Urothelium cell line (cell line): ENCODE results near the gene SYT1.

Experiments used
- DNase-seq: peaks from one replicate; pipeline ENCODE4 v3.0.0; 2011; ENCODE audit warnings: low spot score, mixed read lengths
- FAIRE-seq: peaks from 2 replicates; lab custom pipeline; 2011; peaks lifted over from hg19 to GRCh38; lab: Jason Lieb, UNC

The SYT1 gene

GRCh38 chr12:79124385-79124784 lies 259.8 kb downstream of the SYT1 start:
- FAIRE-seq, result peak; percentile 61
- DNase-seq, result no peak

- no peak for FAIRE-seq
- DNase-seq, result no peak
Measured at GRCh38 chr12:79125358-79125757, 260.8 kb downstream of the SYT1 start.

- FAIRE-seq, result no peak
- DNase-seq, result no peak
Measured at GRCh38 chr12:79127271-79127751, 262.7 kb downstream of the SYT1 start.

- FAIRE-seq (no peak), DNase-seq (no peak)
Measured at GRCh38 chr12:79128956-79129355, 264.4 kb downstream of the SYT1 start.

- DNase-seq (no peak), FAIRE-seq (no peak)
Measured at GRCh38 chr12:79138872-79139271, 274.3 kb downstream of the SYT1 start.

GRCh38 chr12:79140711-79141110 lies 276.1 kb downstream of the SYT1 start:
- FAIRE-seq (no peak), DNase-seq (no peak)

GRCh38 chr12:79141776-79142175 lies 277.2 kb downstream of the SYT1 start:
- FAIRE-seq (no peak), DNase-seq (no peak)

GRCh38 chr12:79143803-79144202 lies 279.2 kb downstream of the SYT1 start:
- no peak for DNase-seq
- no peak for FAIRE-seq

- DNase-seq, result no peak
- no peak for FAIRE-seq
Measured at GRCh38 chr12:79151956-79152355, 287.4 kb downstream of the SYT1 start.

GRCh38 chr12:79155683-79156082 lies 291.1 kb downstream of the SYT1 start:
- DNase-seq, result no peak
- no peak for FAIRE-seq

GRCh38 chr12:79156846-79157463 lies 292.4 kb downstream of the SYT1 start:
- DNase-seq (no peak), FAIRE-seq (no peak)

- FAIRE-seq (no peak), DNase-seq (no peak)
Measured at GRCh38 chr12:79161249-79161934, 296.8 kb downstream of the SYT1 start.

- FAIRE-seq, result no peak
- no peak for DNase-seq
Measured at GRCh38 chr12:79162147-79162772, 297.7 kb downstream of the SYT1 start.

- FAIRE-seq (no peak), DNase-seq (no peak)
Measured at GRCh38 chr12:79162948-79163347, 298.4 kb downstream of the SYT1 start.

- no peak for FAIRE-seq
- DNase-seq, result no peak
Measured at GRCh38 chr12:79164890-79165289, 300.3 kb downstream of the SYT1 start.

- no peak for DNase-seq
- FAIRE-seq, result no peak
Measured at GRCh38 chr12:79168687-79169086, 304.1 kb downstream of the SYT1 start.

GRCh38 chr12:79174626-79175025 lies 310.1 kb downstream of the SYT1 start:
- no peak for FAIRE-seq
- peak; percentile 14 for DNase-seq

- no peak for FAIRE-seq
Measured at GRCh38 chr12:79183003-79183402, 318.4 kb downstream of the SYT1 start.

GRCh38 chr12:79183926-79184325 lies 319.4 kb downstream of the SYT1 start:
- no peak for FAIRE-seq
- DNase-seq, result no peak

More at GRCh38 chr12:79183003-79183402, 318.4 kb downstream of the SYT1 start:
- no peak for DNase-seq

GRCh38 chr12:79186506-79186905 lies 321.9 kb downstream of the SYT1 start:
- FAIRE-seq (no peak), DNase-seq (no peak)

- FAIRE-seq, result no peak
Measured at GRCh38 chr12:79187032-79187431, 322.5 kb downstream of the SYT1 start.

GRCh38 chr12:79191391-79191790 lies 326.8 kb downstream of the SYT1 start:
- DNase-seq, result no peak
- no peak for FAIRE-seq

More at GRCh38 chr12:79187032-79187431, 322.5 kb downstream of the SYT1 start:
- DNase-seq, result no peak
